Measurements from ENCODE around the gene SMYD3. TPM values are rescaled to one million over a fixed set of nuclear protein-coding genes. Genes with fewer than 3 reads are reported as not detected.

Gene SMYD3
- total and polyA plus RNA-seq, 11 donors, result 6.3 to 12.1 (median 9.5) TPM

DNA sequence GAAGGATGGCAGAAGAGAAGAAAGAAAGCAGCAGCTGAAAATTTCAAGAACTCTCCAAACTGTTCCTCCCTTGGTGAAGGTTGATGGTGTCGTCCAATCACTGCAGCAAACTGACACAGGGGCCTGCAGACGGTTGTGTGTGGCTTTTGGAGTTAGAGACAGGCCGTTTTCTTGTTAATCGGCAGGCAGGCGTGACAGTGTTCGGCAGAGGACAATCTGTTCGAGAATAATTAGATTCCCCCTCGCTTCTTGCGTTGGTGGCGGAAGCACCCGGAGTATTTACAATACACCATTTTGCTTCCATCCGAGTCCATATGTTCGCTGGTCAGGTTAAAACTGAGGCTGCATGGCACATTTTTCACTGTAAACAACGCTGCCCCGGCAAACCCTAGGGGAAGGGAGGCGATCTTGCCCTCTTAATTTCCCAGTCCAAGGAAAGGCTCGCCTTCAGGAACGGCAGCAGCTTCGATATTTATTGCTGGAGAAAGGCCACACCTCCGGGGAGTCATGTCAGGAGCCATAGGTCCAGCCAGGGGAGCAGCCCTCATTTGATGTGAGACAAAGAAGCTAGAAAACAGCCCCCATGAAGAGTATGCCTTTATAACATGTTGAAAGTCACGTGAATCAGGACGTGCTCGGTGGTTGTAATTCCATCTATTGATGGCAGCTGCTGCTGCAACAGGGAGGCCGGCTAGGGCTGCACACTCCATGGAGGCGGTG is 360.1 kb downstream of the SMYD3 start:
- Histone ChIP-seq H3K27ac (no peak overlapping the region), H3K36me3 (no peaks in the 10 kb centered on the region), H3K4me3 (no peak overlapping the region), H3K27me3 (no peaks in the 10 kb centered on the region), H3K4me1 (peaks cover 0 to 6% (median 0%) of the 10 kb centered on the region in 12 donors), H3K9me3 (peaks cover 0 to 10% (median 0%) of the 10 kb centered on the region in 12 donors)
- TF ChIP-seq, protein P1, sequence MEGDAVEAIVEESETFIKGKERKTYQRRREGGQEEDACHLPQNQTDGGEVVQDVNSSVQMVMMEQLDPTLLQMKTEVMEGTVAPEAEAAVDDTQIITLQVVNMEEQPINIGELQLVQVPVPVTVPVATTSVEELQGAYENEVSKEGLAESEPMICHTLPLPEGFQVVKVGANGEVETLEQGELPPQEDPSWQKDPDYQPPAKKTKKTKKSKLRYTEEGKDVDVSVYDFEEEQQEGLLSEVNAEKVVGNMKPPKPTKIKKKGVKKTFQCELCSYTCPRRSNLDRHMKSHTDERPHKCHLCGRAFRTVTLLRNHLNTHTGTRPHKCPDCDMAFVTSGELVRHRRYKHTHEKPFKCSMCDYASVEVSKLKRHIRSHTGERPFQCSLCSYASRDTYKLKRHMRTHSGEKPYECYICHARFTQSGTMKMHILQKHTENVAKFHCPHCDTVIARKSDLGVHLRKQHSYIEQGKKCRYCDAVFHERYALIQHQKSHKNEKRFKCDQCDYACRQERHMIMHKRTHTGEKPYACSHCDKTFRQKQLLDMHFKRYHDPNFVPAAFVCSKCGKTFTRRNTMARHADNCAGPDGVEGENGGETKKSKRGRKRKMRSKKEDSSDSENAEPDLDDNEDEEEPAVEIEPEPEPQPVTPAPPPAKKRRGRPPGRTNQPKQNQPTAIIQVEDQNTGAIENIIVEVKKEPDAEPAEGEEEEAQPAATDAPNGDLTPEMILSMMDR (IDR thresholded peaks at IDR 0.05), result no peak
- no peak for TF ChIP-seq POLR2A (IDR thresholded peaks at IDR 0.05)
- no peak for DNase-seq
- ATAC-seq, result no peak
- WGBS, 4 donors, result 94 to 98% (median 97%) methylated on average over 23 to 25 of the region's 25 CpGs
- intact Hi-C loops (cut with DNase I), result no loop called here

DNA sequence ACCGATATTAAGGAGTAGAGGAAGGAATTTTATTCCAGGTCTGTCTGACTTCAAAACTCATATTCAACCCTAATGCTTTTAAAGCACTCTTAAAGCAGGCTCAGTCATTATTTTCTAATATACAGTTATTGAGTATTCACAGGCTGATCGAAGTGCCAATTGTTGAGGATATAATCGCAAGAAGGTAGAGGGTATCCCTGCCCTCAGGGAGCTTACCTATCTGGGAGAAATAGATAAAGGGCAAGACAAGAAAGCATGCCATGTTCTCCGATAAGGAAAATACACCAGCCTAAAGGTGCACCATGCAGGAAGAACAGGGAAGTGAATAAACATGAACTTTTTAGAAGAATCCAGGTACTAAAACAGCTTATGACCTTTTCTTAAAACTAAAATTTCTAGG is 361.2 kb downstream of the SMYD3 start:
- 92 to 97% (median 94%) methylated on average over 4 of the region's 4 CpGs for WGBS, 4 donors
- Histone ChIP-seq H3K4me1 (no peaks in the 10 kb centered on the region), H3K9me3 (peaks cover 0 to 10% (median 0%) of the 10 kb centered on the region in 12 donors), H3K4me3 (no peak overlapping the region), H3K27me3 (no peaks in the 10 kb centered on the region), H3K27ac (no peak overlapping the region), H3K36me3 (no peaks in the 10 kb centered on the region)
- no peak for ATAC-seq
- TF ChIP-seq, protein P1 (IDR thresholded peaks at IDR 0.05), result no peak
- no peak for DNase-seq
- intact Hi-C loops (cut with DNase I), result no loop called here

GRCh38 chr1:246144931-246145330 is 362.1 kb downstream of the SMYD3 start:
- no peaks in the 10 kb centered on the region for H3K36me3 ChIP-seq
- TF ChIP-seq, protein P1 (IDR thresholded peaks at IDR 0.05), result no peak
- TF ChIP-seq POLR2A (IDR thresholded peaks at IDR 0.05), result no peak
- no peak for DNase-seq
- intact Hi-C loops (cut with DNase I), result no loop called here
- H3K4me1 ChIP-seq, result no peaks in the 10 kb centered on the region
- WGBS, 4 donors, result 95 to 100% (median 97%) methylated on average over 3 of the region's 3 CpGs
- no peaks in the 10 kb centered on the region for H3K27me3 ChIP-seq
- peaks cover 0 to 10% (median 0%) of the 10 kb centered on the region in 12 donors for H3K9me3 ChIP-seq
- ATAC-seq, result no peak
- no peak overlapping the region for H3K27ac ChIP-seq
- H3K4me3 ChIP-seq, result no peak overlapping the region

DNA sequence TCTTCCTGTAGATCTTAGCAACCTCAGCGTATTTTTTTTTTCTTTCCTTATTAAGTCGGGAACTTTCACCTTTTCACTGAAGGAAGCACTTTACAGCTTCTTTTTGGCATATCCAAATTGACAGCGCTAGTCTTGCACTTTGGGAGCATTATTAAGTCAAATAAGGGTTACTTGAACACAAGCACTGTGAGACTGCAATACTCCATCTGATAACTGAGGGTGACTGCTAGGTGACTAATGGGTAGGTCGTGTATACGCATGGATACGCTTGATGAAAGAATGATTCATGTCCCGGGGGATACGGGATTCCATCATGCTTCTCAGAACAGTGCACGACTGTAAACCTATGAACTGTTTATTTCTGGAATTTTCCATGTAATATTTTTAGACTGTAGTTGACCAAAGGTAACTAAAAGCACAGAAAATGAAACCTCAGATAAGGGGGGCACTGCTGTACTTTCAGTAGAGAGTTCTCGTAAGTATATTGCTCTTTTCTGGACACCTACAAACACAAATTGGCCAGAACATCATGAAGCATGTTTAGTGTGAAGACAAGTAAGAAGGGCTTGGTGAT is 364.7 kb downstream of the SMYD3 start:
- TF ChIP-seq POLR2A (IDR thresholded peaks at IDR 0.05), result no peak
- TF ChIP-seq, protein P1 (IDR thresholded peaks at IDR 0.05), result no peak
- no peaks in the 10 kb centered on the region for H3K4me1 ChIP-seq
- no peaks in the 10 kb centered on the region for H3K27me3 ChIP-seq
- H3K4me3 ChIP-seq, result no peak overlapping the region
- H3K9me3 ChIP-seq, result no peaks in the 10 kb centered on the region
- 88 to 90% (median 89%) methylated on average over 10 of the region's 10 CpGs for WGBS, 4 donors
- intact Hi-C loops (cut with DNase I), result no loop called here
- no peak overlapping the region for H3K27ac ChIP-seq
- no peaks in the 10 kb centered on the region for H3K36me3 ChIP-seq
- peak in 1 of 4 donors; percentile 39 for ATAC-seq
- no peak for DNase-seq

Measured in heart left ventricle (tissue), 16 donors.